Activated CD8-positive, alpha-beta T cell treated with anti-CD3 and anti-CD28 coated beads for 36 hours (primary cell): ENCODE measurements around the gene ZNF334. TPM values are rescaled to one million over a fixed set of nuclear protein-coding genes. Genes with fewer than 3 reads are reported as not detected.

Experiments used
- ATAC-seq: fragments of 200-7000 bp; cut with Tn5 transposase; one replicate; pipeline ENCODE4 v1.10.0; 2021; ENCODE audit warnings: mild to moderate bottlenecking, moderate library complexity
- CTCF ChIA-PET: fragments of 350-600 bp; sonication (Branson Sonifier 250); formaldehyde crosslinking; loops from one replicate; lab custom pipeline; 2021; ENCODE audit warnings: antibody characterized with exemption; lab: Charles Lee
- POLR2A ChIA-PET: fragments of 350-600 bp; sonication (Branson Sonifier 250); formaldehyde crosslinking; loops from one replicate; lab custom pipeline; 2021; ENCODE audit warnings: antibody characterized with exemption; lab: Charles Lee
- DNase-seq: peaks from one replicate; pipeline ENCODE4 v3.0.0-alpha.2; 2020
- H3K27ac Mint-ChIP-seq: one replicate; pipeline ENCODE4 v1.8.0; 2021; ENCODE audit warnings: mild to moderate bottlenecking, mixed read lengths
- H3K27me3 Mint-ChIP-seq: one replicate; pipeline ENCODE4 v1.8.0; 2021; ENCODE audit warnings: mixed read lengths
- H3K36me3 Mint-ChIP-seq: one replicate; pipeline ENCODE4 v1.8.0; 2021; ENCODE audit warnings: low read depth, mixed read lengths
- H3K4me1 Mint-ChIP-seq: one replicate; pipeline ENCODE4 v1.8.0; 2021; ENCODE audit warnings: low read depth, mixed read lengths
- H3K4me3 Mint-ChIP-seq: one replicate; pipeline ENCODE4 v1.8.0; 2021; ENCODE audit warnings: mild to moderate bottlenecking, moderate library complexity, mixed read lengths
- H3K9me3 Mint-ChIP-seq: one replicate; pipeline ENCODE4 v1.8.0; 2021; ENCODE audit warnings: mixed read lengths
- CTCF ChIP-seq: fragments of 200-600 bp; IDR thresholded peaks from one replicate; pipeline ENCODE4 v1.8.0; 2022; ENCODE audit warnings: antibody characterized with exemption, mild to moderate bottlenecking
- intact Hi-C: fragments of 100-400 bp; cut with micrococcal nuclease; formaldehyde crosslinking; loops from one replicate; pipeline ENCODE4 v1.10.0; 2022
- total RNA-seq, 2 experiments: library from RNA; stranded (reverse); gene quantifications; one replicate each; pipeline ENCODE4 v1.2.3, GENCODE V29; 2021

The ZNF334 gene
- total RNA-seq, 2 experiments from 2014 or later: 4.2 to 4.4 TPM

DNA sequence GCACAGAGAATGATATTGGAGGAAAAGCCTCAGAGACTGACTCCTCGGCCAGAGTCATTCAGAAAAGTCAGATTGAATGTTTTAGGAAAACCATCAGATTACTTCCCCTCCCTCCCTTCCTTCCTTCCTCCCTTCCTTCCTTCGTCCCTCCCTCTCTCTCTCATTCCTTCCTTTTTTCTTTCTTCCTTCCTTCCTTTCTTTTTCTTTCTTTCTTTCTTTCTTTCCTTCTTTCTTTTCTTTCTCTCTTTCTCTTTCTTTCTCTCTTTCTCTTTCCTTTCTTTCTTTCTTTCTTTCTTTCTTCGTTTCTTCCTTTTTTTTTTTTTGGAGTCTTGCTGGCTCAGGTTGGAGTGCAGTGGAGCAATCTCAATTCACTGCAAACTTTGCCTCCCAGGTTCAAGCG is 29.7 kb upstream of the ZNF334 start:
- POLR2A ChIA-PET: no interaction called here
- H3K36me3 Mint-ChIP-seq: no peaks in the 10 kb centered on the region
- peaks cover 16% of the 10 kb centered on the region for H3K27me3 Mint-ChIP-seq
- no peak for DNase-seq
- H3K27ac Mint-ChIP-seq: no peak overlapping the region
- H3K9me3 Mint-ChIP-seq: no peaks in the 10 kb centered on the region
- H3K4me3 Mint-ChIP-seq: no peak overlapping the region
- CTCF ChIA-PET: no interaction called here
- ATAC-seq: no peak
- TF ChIP-seq CTCF: no peak
- intact Hi-C loops: no loop called here
- peaks cover 18% of the 10 kb centered on the region for H3K4me1 Mint-ChIP-seq

- Mint-ChIP-seq H3K4me1 (peaks cover 18% of the 10 kb centered on the region), H3K36me3 (no peaks in the 10 kb centered on the region), H3K4me3 (no peak overlapping the region), H3K27ac (no peak overlapping the region), H3K9me3 (no peaks in the 10 kb centered on the region), H3K27me3 (peaks cover 20% of the 10 kb centered on the region)
- DNase-seq (no peak), ATAC-seq (no peak)
- no peak for TF ChIP-seq CTCF
- ChIA-PET POLR2A (no interaction called here), CTCF (interaction anchor here (0.8 kb wide), 1 partner anchor 18 kb away, joined by 3 read pairs; no protein-coding TSS in a partner anchor)
- intact Hi-C loops: no loop called here
These were observed 28.0 kb upstream of the ZNF334 start for GRCh38 chr20:46541229-46541935.

DNA sequence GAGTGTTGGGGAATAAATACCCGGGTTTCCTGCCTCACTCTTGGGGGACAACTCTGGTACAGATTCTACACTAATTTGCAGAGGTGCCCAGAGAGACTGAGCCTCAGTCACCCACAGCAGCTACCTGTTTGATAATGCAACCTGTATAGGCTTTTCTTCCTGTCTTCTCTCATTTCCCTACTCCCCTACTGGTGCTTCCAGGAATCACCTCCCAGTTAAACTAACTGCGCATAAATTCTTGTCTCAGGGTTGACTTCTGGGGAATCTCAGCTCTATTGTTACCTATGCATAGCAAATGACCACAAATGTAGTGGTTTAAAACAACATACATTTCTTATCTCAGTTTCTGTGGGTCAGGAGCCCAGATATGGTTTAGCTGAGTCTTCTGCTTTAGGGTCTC is 25.8 kb upstream of the ZNF334 start:
- H3K36me3 Mint-ChIP-seq: no peaks in the 10 kb centered on the region
- DNase-seq (no peak), ATAC-seq (no peak)
- no peak for TF ChIP-seq CTCF
- H3K9me3 Mint-ChIP-seq: no peaks in the 10 kb centered on the region
- peaks cover 21% of the 10 kb centered on the region for H3K27me3 Mint-ChIP-seq
- H3K4me3 Mint-ChIP-seq: no peak overlapping the region
- POLR2A ChIA-PET: interaction anchor here (1.1 kb wide), 1 partner anchor 69 kb away, joined by 3 read pairs; no protein-coding TSS in a partner anchor
- CTCF ChIA-PET: interaction anchor here (0.9 to 1.7 kb wide), 3 partner anchors 11 to 141 kb away, joined by 3 to 6 read pairs (median 4); no protein-coding TSS in a partner anchor
- intact Hi-C loops: no loop called here
- H3K27ac Mint-ChIP-seq: no peak overlapping the region
- peaks cover 2% of the 10 kb centered on the region for H3K4me1 Mint-ChIP-seq

- DNase-seq: no peak
- H3K27ac Mint-ChIP-seq: no peak overlapping the region
- H3K27me3 Mint-ChIP-seq: peaks cover 17% of the 10 kb centered on the region
- H3K4me3 Mint-ChIP-seq: no peak overlapping the region
- POLR2A ChIA-PET: interaction anchor here (0.7 kb wide), 1 partner anchor 47 kb away, joined by 4 read pairs; no protein-coding TSS in a partner anchor
- TF ChIP-seq CTCF: no peak
- H3K4me1 Mint-ChIP-seq: no peaks in the 10 kb centered on the region
- no peak for ATAC-seq
- H3K9me3 Mint-ChIP-seq: no peaks in the 10 kb centered on the region
- no peaks in the 10 kb centered on the region for H3K36me3 Mint-ChIP-seq
- intact Hi-C loops: no loop called here
- CTCF ChIA-PET: interaction anchor here (1.7 kb wide), 1 partner anchor 10 kb away, joined by 6 read pairs; no protein-coding TSS in a partner anchor
These were observed 17.3 kb upstream of the ZNF334 start for GRCh38 chr20:46530640-46531039.

- peak; percentile 11 for DNase-seq
- Mint-ChIP-seq H3K27me3 (peaks cover 21% of the 10 kb centered on the region), H3K4me1 (no peaks in the 10 kb centered on the region), H3K36me3 (no peaks in the 10 kb centered on the region), H3K27ac (no peak overlapping the region), H3K9me3 (no peaks in the 10 kb centered on the region), H3K4me3 (no peak overlapping the region)
- no peak for ATAC-seq
- intact Hi-C loops: no loop called here
- TF ChIP-seq CTCF: no peak
- ChIA-PET CTCF (interaction anchor here (1.2 to 9.1 kb wide), 3 partner anchors 15 to 161 kb away, joined by 4 to 116 read pairs (median 6); partner anchors contain the start of gene TP53RK), POLR2A (interaction anchor here (1.4 kb wide), 1 partner anchor 10 kb away, joined by 4 read pairs; no protein-coding TSS in a partner anchor)
These were observed 10.5 kb upstream of the ZNF334 start for GRCh38 chr20:46523696-46524328.
